GM18909 (cell line): Measurements from ENCODE around the gene CADM2.

ENCODE experiments used
- ATAC-seq: cut with Tn5 transposase; IDR thresholded peaks from one replicate; pipeline ENCODE4 v1.9.1; 2021; ENCODE audit warnings: mild to moderate bottlenecking; ENCODE audit not compliant: unreplicated experiment, poor library complexity

Gene CADM2

GRCh38 chr3:86046436-86047136 is 1087.8 kb downstream of the CADM2 start:
- ATAC-seq, result no peak

DNA sequence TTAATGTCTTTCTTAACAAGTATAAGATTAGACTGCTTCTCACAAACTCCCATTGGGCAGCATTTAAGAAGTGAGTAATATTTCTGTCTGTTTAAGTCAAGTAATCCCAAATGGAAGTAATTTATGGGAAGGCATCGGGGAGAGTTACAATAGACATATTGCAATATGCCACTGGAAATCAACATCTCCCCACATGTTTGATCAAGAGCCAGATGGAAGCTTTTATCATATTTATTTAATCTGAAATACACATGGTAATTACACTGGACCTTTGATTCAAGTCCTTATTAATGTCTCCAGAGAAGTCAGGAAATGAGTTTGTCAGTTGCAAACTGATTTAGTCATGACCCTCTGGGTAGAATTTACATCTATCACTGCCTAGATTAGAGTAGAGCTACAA is 1088.4 kb downstream of the CADM2 start:
- no peak for ATAC-seq

DNA sequence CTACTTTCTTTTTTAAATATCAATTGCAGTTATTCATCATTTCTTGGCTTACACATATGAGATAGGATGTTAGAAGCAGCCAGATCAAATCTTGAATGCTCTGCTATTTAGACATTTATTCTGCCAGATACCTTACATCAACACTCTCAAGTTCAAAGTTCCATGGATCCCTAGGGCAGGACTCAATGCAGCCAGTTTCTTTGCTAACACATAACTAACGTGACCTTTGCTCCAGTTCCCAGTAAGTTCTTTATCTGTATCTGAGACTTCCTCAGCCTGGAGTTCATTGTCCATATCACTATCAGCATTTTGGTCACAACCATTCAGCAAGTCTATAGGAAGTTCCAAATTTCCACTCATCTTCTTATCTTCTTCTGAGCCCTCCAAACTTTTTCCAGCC is 1092.3 kb downstream of the CADM2 start:
- ATAC-seq, result no peak

DNA sequence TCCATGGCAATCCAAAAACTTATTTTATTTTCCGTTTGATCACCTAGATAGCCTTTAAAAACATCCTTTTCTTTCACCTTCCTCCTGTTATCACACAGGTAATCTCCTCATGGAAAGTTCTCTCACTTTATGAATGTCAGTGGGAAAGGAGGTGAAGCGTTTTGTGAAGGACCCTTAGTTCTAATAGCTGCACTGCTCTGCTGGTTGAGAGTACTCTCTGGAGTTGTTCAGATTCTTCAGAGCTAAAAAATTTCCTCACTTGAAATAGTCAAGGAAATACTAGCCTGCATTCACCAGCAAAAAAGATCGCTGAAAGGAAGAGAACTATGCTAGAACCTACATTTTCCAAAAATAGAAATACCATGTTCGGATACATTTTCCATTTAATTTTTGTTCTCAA is 1097.2 kb downstream of the CADM2 start:
- ATAC-seq, result no peak

- no peak for ATAC-seq
Measured at GRCh38 chr3:86056962-86057361, 1098.2 kb downstream of the CADM2 start.

- no peak for ATAC-seq
Measured at GRCh38 chr3:86073799-86074198, 1115.0 kb downstream of the CADM2 start.

DNA sequence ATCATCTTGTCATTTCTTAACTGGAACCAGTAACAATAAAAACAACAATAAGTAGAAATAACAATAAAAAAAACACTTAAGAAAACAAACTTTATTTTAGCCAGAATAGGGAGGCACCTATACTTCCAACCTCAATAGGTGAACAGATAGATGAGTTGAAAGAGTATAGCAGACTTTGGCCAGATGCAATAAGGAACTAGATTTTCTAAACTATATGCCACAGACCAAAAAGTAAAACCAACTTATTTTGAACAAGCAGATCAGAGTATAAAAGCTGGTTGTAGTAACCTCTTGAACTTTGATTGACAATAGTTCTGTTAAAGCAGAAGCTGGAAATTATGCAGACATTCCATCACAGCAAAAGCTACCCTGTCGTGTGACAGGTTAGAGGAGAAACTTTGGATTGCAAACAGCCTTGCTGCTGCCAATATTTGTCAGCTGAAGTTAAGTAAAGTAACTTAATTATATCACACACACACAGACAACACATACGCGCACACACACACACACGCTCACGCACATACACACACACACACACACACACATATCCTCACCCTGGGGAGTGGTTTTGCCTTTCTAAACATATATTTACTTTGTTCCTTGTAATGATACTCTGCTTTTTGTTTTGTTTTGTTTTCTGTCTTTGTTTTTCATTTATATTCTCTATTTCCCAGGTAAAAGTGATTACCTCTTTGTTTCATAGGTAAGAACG is 1128.5 kb downstream of the CADM2 start:
- no peak for ATAC-seq

GRCh38 chr3:86104154-86104553 is 1145.4 kb downstream of the CADM2 start:
- ATAC-seq, result no peak

DNA sequence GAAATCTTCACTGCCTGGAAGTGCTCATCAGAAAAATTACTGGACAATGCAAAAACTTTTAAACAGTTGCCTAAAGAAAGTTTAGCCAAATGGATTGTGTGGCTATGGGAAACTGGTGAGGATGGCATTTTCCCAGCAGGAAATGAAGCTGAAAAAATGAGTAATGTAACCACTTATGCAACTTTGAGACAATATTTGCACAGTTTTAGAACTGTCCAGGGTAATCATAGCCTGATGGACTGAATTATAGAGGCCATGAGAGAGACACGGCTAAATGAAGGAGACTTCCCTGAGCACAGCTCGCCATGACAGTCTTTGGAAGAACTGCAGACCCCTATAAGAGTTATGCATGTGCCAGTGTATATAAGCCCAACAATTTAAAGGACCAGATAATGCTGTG is 1150.6 kb downstream of the CADM2 start:
- no peak for ATAC-seq
